Breast epithelium (tissue), 3 donors: Measurements from ENCODE around the gene KCNK17.

ENCODE experiments used
- CTCF ChIP-seq, 3 donors: fragments of 450-650 bp; IDR thresholded peaks; one replicate each; pipeline ENCODE4 v1.5.1; 2016 to 2017; ENCODE audit warnings: antibody characterized with exemption in 3 of 3, mild to moderate bottlenecking in 3 of 3, moderate library complexity in 3 of 3
- POLR2A ChIP-seq: fragments of 450-650 bp; IDR thresholded peaks from one replicate; pipeline ENCODE4 v1.6.1; 2016; ENCODE audit warnings: antibody characterized with exemption, mild to moderate bottlenecking, moderate library complexity
- POLR2AphosphoS5 ChIP-seq, 3 donors: sonication (generic); formaldehyde crosslinking; IDR thresholded peaks; one replicate each; pipeline ENCODE4 v1.6.1; 2017; ENCODE audit warnings: antibody characterized with exemption in 3 of 3

GRCh38 chr6:39301606-39302005 is 12.6 kb downstream of the KCNK17 start:
- TF ChIP-seq CTCF (IDR thresholded peaks at IDR 0.05) (no peak), POLR2AphosphoS5 (IDR thresholded peaks at IDR 0.05) (no peak), POLR2A (no peak)
